Glomerular endothelial cell (primary cell): ENCODE data around the gene TMEM178B. TPM values are rescaled to one million over a fixed set of nuclear protein-coding genes. Genes with fewer than 3 reads are reported as not detected.
"Not testable (repeated sequence)": the region's sequence is repeated elsewhere in the genome, so short reads cannot be mapped to it uniquely, and the experiment has no call there.

Source experiments
- DNase-seq: peaks from one replicate; pipeline ENCODE4 v3.0.0-alpha.2; 2011; ENCODE audit warnings: low read depth, low spot score; ENCODE audit errors: extremely low read depth
- total RNA-seq: library from RNA; depleted of rRNA; stranded (reverse); fragments of >200 nt; gene quantifications from 2 replicates; pipeline ENCODE4 v1.2.3, GENCODE V29; 2015

Gene TMEM178B
- total RNA-seq, 1 donor from 2014 or later = 1.1 TPM

DNA sequence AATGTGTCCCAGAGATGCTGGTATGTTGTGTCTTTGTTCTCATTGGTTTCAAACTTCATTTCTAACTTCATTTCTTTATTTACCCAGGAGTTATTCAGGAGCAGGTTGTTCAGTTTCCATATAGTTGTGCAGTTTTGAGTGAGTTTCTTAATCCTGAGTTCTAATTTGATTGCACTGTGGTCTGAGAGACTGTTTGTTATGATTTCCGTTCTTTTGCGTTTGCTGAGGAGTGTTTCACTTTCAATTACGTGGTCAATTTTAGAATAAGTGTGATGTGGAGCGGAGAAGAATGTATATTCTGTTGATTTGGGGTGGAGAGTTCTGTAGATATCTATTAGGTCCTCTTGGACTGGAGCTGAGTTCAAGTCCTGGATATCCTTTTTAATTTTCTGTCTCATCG, 103.3 kb downstream of the TMEM178B start:
- DNase-seq = not testable (repeated sequence)

- no peak for DNase-seq
These were observed 104.7 kb downstream of the TMEM178B start for GRCh38 chr7:141178486-141179135.

DNA sequence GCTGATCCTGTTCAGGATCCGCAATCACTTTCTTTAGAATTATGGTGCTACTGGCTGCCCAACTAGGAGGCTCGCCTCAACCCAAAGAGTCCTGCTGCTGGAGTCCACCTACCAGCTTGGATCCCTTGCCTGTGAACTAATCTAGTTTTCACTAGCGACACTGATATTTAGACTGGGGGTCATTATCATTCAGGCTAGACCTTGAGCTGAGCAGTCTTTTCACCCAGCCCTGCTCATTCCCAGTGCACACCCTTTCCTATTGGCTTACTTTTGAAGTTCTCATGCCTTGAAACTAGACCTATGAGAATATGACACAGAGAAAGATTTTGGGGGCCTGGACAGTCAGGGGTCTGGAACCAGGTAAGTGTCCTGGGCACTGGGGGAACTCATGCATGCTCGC, 107.9 kb downstream of the TMEM178B start:
- no peak for DNase-seq

GRCh38 chr7:141184532-141185190, 110.8 kb downstream of the TMEM178B start:
- no peak for DNase-seq

DNA sequence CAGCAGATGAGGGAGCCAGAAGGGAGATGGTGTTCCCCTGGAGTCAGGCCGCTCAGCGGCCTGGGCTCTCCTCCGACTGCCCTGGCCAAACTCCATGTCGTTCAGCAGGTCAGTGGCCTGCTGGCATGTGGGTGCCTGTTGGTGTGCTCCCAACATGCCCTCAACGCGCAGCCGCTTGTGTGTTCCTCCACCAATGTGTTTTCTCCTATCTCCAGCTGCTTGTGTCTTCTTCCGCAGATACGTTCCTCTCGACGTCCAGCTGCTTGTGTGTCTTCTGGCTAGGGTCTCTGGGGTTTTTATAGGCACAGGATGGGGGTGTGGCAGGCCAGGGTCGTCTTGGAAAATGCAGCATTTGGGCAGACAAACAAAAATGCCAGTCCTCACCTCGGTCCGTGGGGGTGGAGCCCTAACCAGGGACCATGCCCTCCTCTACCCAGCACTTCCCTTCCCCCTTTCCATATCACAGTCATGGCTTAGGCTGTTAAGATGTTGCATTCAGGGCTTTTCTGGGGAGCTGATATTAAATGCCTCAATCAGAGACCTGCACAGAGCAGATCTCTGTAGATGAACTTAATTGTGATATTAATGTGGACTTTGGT, 111.6 kb downstream of the TMEM178B start:
- no peak for DNase-seq

DNA sequence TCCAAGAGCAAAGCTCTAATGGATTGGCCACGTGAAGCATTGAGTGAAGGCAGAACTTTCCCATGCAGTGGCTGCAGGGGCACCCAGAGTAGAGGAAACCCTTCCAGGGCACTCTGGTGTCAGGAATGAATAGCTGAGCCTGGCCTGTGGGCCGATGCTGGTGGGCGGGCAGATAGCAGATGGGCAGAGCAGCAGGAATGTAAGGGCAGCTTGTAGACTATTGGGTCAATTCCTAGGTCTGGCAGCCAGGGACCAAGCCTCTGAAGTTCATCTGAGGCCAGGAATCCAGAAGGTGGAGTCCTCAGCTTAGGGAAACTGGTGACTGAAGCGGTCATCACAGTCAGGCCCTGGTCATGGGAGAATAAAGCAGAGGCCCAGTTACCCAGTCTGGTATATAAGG, 115.4 kb downstream of the TMEM178B start:
- DNase-seq = no peak

- DNase-seq = no peak
These were observed 116.6 kb downstream of the TMEM178B start for GRCh38 chr7:141190495-141190894.

DNA sequence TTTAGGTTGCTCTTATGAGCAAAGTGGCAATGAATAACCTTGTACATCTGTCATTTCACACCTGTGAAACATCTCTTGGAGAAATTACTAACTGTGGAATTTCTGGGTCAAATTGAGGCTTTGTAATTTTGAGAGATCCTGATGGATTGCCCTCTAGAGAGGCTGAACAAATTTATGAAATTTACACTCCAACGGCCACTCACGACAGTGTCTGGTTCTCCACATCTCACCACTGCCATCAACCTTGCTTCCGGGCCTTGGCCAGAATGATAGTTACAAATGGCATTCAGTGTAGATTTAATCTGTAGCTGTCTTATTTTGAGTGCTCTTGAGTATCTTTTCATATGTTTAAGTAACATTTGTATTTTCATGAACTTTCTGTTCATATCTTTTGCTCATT, 117.4 kb downstream of the TMEM178B start:
- no peak for DNase-seq

DNA sequence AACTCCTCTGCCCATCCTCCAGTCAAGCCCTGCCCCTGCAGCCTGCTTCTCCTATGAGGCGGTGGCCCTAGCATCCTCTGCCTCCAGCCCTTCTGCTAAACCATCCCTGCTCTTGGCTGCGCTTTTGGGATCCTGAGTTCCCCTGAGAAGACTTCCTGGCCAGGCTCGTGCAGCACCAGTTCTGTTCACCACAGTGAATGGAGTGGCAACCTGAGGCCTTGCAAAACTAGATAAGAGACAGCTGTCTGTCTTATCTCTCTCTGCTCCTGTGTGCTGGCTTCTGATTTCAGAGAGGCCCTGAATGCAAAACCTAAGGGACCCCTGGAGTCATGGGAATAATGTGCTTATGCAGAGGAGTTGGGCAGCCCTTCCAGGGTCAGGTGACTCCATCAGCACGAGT, 119.2 kb downstream of the TMEM178B start:
- no peak for DNase-seq

DNA sequence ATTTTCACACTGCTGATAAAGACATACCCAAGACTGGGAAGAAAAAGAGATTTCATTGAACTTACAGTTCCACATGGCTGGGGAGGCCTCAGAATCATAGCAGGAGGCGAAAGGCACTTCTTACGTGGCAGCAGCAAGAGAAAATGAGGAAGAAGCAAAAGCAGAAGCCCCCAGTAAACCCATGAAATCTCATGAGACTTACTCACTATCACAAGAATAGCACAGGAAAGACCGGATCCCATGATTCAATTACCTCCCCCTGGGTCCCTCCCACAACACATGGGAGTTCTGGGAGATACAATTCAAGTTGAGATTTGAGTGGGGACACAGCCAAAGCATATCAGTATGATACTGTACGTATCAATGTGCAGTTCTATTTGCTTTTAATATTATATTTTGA, 121.9 kb downstream of the TMEM178B start:
- DNase-seq = not testable (repeated sequence)

DNA sequence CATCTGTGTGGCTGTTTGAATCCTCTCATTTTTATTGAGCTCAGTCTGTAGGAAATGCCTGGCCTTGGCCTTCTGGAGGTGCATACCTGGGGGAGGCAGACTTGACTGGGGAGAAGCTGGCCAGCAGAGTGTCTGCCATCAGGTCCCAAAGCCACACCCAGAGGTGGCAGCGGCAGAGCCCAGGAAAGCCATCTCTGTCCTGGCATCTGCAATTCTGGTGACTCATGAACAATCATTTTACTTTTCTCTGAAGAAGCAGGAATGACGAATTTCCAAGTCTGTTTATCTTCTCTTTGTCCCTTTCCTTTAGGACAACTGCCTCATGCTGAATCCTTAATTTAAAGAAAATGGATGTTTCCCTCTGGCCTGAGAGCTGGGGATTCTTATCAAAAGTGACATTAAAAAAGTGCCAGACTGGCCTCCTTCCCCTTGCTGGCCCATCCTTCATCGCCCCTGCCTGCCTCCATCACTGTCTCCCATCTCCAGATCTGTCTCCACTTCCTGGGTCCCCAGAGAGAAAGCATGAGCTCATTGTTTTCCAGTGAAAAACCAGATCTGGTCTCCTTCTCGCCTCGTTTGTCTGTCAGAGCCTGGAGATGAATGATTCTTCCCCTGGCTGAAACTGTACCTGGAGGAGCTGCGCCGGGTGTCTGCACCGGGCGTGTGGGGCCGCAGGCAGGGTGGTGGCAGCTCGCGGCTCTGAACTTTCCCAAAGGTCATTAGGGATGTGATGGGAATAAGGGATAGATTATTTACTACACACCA, 124.5 kb downstream of the TMEM178B start:
- DNase-seq = no peak

DNA sequence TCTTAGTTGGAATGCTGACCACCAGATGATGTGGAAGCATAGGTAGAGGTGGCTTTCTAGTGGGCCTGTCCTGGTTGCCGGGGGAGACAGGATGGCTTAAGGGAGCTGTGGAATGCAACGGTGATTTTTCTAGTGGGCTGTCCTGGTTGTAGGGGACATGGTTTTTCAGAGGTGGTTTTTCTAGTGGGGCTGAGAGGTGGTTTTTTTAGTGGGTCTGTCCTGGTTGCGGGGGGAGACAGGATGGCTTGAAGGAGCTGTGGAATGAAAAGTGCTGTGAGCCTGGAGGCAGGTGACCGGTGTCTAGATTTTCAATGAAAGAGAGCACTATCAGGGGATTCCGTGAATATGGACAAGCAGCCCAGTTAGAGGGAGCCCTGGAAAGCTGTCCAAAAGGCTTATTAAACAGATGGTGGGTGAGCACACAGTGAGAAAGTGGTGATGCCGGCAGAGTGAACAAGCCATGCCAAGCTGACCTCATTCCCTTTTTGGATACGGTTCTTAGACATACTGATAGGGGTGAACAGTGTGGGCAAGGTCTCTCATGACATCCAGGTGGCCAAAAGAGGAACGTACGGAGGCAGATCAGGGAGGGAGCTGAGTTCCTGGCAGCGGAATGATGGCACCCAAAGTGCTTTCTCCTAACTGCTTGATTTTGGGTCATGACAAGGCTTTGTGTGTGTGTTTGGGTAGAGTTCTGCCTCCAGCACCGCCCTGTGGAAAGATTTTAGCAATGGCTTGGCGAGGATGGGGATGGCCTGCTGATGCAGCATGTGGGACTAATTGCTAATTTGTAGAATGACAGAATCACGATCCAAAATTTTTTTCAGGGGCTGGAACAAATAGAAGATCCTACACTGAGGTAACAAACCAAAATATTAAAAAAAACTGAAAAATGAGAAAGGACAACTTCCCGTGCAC, 126.6 kb downstream of the TMEM178B start:
- DNase-seq = no peak

- no peak for DNase-seq
These were observed 127.5 kb downstream of the TMEM178B start for GRCh38 chr7:141201145-141201885.

GRCh38 chr7:141202535-141202934, 128.7 kb downstream of the TMEM178B start:
- DNase-seq = no peak

DNA sequence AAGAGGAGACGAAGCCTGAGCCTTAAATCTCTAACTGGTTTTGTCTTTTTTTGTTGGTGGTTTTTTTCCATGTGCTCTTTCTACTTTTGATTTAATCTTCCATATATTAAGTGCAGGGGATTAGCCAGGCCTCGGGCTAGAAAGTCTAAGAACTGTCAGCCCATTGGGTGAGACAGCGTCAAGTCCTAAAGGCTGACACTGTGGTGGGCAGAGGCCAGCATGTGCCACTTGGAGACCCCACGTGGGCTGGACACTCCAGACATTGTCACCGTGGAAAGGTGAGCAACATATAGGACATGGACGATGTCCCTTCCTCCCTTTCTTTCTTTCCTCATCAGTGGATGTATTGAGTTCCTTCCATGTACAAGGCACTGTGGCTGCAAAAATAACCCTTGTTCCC, 129.3 kb downstream of the TMEM178B start:
- no peak for DNase-seq

GRCh38 chr7:141203586-141203985, 129.7 kb downstream of the TMEM178B start:
- DNase-seq = no peak

DNA sequence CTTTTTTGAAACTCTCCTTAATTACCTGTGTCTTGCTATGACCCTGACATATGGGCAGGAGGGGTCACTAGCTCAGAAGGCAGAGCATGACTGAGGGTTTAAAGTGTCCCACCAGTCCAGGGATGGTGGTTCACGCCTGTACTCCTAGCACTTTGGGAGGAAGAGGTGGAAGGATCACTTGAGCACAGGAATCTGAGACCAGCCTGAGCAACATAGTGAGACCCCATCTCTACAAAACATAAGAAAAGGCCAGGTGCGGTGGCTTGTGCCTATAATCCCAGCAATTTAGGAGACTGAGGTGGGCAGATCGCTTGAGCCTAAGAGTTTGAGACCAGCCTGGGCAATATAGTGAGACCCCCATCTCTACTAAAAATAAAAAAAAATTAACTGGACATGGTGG, 133.8 kb downstream of the TMEM178B start:
- no peak for DNase-seq

DNA sequence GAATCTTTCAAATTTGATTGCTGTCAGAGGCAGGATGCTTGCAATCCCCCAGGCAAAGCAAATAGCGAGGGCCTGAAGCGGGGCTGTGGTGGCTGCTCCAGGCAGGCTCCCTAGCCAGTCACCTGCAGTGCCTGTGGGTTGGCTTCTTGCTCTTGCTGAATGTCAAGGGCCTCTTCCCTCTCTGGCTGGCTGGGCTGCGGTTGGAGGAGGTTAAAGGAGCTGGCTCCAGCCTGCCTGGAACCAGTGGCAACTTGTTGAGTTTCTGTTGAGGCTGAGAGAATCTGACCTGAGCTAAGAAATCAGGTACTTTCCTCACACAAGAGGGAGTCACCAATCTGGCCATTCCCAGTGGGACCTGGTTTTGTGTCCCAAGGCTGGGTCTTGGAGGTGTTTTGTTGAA, 134.7 kb downstream of the TMEM178B start:
- DNase-seq = no peak

DNA sequence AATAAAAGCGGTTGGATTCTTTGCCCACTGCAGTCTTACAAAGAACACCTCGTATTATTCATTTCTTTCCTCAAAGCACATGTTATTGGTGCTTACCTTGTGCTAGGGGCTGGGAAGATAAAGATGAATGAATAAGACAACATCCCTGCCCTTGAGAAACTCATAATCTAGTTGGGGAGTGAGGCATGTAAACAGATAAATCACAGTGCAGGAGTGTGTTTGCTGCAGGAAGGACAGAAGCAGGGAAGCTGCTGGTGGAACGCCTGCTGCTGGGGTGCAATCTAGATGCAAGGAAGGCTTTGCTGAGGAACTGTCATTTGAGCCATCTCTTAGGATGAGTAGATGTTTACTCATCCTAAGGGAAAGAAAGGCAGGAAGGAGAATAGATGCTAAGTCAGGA, 135.6 kb downstream of the TMEM178B start:
- no peak for DNase-seq

DNA sequence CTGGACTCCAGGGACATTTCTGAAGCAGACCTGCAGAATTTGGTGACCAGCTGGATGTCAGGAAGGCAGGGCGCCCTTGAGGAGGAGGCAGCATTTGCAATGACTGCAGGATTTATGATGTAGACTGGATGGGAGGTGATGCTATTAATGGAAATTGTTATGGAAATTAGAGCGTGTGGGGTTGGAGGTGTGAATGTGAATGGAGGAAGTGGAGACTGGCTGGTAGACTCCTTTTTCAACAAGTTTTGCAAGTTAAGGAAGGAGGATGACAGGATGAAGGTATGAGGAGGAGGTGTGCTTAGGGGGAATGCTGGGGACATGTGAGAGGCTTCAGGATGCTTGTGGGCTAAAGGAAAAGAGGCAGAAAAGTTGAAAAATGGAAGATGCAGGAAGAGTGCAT, 137.0 kb downstream of the TMEM178B start:
- no peak for DNase-seq
